ENCODE data around the gene PTH2R. TPM values are rescaled to one million over a fixed set of nuclear protein-coding genes. Genes with fewer than 3 reads are reported as not detected.
"Not testable (repeated sequence)": the region's sequence is repeated elsewhere in the genome, so short reads cannot be mapped to it uniquely, and the experiment has no call there.

Gene PTH2R
- total and polyA plus RNA-seq, 10 donors, result 0.10 to 0.92 (median 0.43) TPM; not detected in 1

- TF ChIP-seq, protein P1, sequence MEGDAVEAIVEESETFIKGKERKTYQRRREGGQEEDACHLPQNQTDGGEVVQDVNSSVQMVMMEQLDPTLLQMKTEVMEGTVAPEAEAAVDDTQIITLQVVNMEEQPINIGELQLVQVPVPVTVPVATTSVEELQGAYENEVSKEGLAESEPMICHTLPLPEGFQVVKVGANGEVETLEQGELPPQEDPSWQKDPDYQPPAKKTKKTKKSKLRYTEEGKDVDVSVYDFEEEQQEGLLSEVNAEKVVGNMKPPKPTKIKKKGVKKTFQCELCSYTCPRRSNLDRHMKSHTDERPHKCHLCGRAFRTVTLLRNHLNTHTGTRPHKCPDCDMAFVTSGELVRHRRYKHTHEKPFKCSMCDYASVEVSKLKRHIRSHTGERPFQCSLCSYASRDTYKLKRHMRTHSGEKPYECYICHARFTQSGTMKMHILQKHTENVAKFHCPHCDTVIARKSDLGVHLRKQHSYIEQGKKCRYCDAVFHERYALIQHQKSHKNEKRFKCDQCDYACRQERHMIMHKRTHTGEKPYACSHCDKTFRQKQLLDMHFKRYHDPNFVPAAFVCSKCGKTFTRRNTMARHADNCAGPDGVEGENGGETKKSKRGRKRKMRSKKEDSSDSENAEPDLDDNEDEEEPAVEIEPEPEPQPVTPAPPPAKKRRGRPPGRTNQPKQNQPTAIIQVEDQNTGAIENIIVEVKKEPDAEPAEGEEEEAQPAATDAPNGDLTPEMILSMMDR (IDR thresholded peaks at IDR 0.05 in 8 of 11, conservative IDR thresholded peaks at IDR 0.05 in 3 of 11), result no peak
- no peak for TF ChIP-seq POLR2A (IDR thresholded peaks at IDR 0.05)
- no peak for TF ChIP-seq POLR2AphosphoS5 (IDR thresholded peaks at IDR 0.05)
- H3K36me3 ChIP-seq, result no peaks in the 10 kb centered on the region
- H3K27me3 ChIP-seq (replicated peaks in 1 of 7), result no peaks in the 10 kb centered on the region
- peaks cover 0 to 29% (median 6%) of the 10 kb centered on the region in 8 donors for H3K9me3 ChIP-seq
- H3K4me1 ChIP-seq, result no peaks in the 10 kb centered on the region
- intact Hi-C loops (cut with DNase I; ENCODE audit: low total_unique reads), result no loop called here
- no peak overlapping the region for H3K4me3 ChIP-seq
- no peak for DNase-seq
- H3K27ac ChIP-seq, result no peak overlapping the region
Observed at GRCh38 chr2:208509586-208509985, 103.0 kb downstream of the PTH2R start.

- Histone ChIP-seq H3K36me3 (no peaks in the 10 kb centered on the region), H3K4me1 (no peaks in the 10 kb centered on the region), H3K27ac (no peak overlapping the region), H3K27me3 (replicated peaks in 1 of 7) (no peaks in the 10 kb centered on the region), H3K9me3 (peaks cover 0 to 39% (median 17%) of the 10 kb centered on the region in 8 donors), H3K4me3 (no peak overlapping the region)
- no peak for DNase-seq
- TF ChIP-seq, protein P1 (IDR thresholded peaks at IDR 0.05 in 8 of 11, conservative IDR thresholded peaks at IDR 0.05 in 3 of 11), result no peak
- TF ChIP-seq POLR2A (IDR thresholded peaks at IDR 0.05), result no peak
- TF ChIP-seq POLR2AphosphoS5 (IDR thresholded peaks at IDR 0.05), result no peak
- intact Hi-C loops (cut with DNase I; ENCODE audit: low total_unique reads), result no loop called here
- 72 to 82% (median 75%) methylated on average over 3 of the region's 3 CpGs for WGBS, 5 donors
Observed at GRCh38 chr2:208511016-208511415, 104.4 kb downstream of the PTH2R start.

GRCh38 chr2:208511573-208511972, 105.0 kb downstream of the PTH2R start:
- no peaks in the 10 kb centered on the region for H3K27me3 ChIP-seq (replicated peaks in 1 of 7)
- no peak for TF ChIP-seq POLR2AphosphoS5 (IDR thresholded peaks at IDR 0.05)
- no peak for TF ChIP-seq POLR2A (IDR thresholded peaks at IDR 0.05)
- TF ChIP-seq, protein P1 (IDR thresholded peaks at IDR 0.05 in 8 of 11, conservative IDR thresholded peaks at IDR 0.05 in 3 of 11), result no peak
- no peak overlapping the region for H3K27ac ChIP-seq
- H3K36me3 ChIP-seq, result no peaks in the 10 kb centered on the region
- H3K4me1 ChIP-seq, result no peaks in the 10 kb centered on the region
- H3K9me3 ChIP-seq, result peaks cover 0 to 40% (median 19%) of the 10 kb centered on the region in 8 donors
- WGBS, 5 donors, result 76 to 93% (median 85%) methylated on average over 1 of the region's 1 CpG
- intact Hi-C loops (cut with DNase I; ENCODE audit: low total_unique reads), result no loop called here
- no peak overlapping the region for H3K4me3 ChIP-seq
- DNase-seq, result no peak

DNA sequence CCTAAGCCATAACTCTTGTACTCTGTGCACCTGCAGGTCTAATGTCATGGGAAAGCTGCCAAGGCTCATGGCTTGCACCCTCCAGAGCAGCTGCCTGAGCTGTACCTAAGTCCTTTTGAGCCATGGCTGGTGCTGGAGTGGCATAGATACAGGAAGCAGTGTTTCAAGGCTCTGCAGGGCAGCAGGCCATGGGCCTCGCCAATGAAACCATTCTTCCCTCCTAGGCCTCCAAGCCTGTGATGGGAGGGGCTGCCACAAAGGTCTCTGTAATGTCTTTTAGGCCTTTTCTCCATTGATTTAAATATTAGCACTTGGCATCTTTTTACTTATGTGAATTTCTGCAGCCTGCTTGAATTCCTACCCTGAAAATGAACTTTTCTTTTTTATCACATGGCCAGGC, 108.5 kb downstream of the PTH2R start:
- Histone ChIP-seq H3K4me3 (no peak overlapping the region), H3K4me1 (no peaks in the 10 kb centered on the region), H3K27me3 (replicated peaks in 1 of 7) (no peaks in the 10 kb centered on the region), H3K36me3 (no peaks in the 10 kb centered on the region), H3K27ac (no peak overlapping the region), H3K9me3 (peaks cover 0 to 31% (median 18%) of the 10 kb centered on the region in 8 donors)
- TF ChIP-seq POLR2A (IDR thresholded peaks at IDR 0.05), result no peak
- TF ChIP-seq, protein P1 (IDR thresholded peaks at IDR 0.05 in 8 of 11, conservative IDR thresholded peaks at IDR 0.05 in 3 of 11), result no peak
- TF ChIP-seq POLR2AphosphoS5 (IDR thresholded peaks at IDR 0.05), result no peak
- intact Hi-C loops (cut with DNase I; ENCODE audit: low total_unique reads), result no loop called here
- 59 to 68% (median 67%) methylated on average over 1 of the region's 1 CpG for WGBS, 5 donors
- no peak for DNase-seq

GRCh38 chr2:208523069-208523468, 116.5 kb downstream of the PTH2R start:
- H3K4me3 ChIP-seq; H3K27me3 ChIP-seq (replicated peaks in 1 of 7); DNase-seq; H3K4me1 ChIP-seq; H3K36me3 ChIP-seq; intact Hi-C loops (cut with DNase I; ENCODE audit: low total_unique reads); H3K27ac ChIP-seq: not testable (repeated sequence)
- H3K9me3 ChIP-seq, result peaks cover 0 to 51% (median 18%) of the 10 kb centered on the region in 8 donors

DNA sequence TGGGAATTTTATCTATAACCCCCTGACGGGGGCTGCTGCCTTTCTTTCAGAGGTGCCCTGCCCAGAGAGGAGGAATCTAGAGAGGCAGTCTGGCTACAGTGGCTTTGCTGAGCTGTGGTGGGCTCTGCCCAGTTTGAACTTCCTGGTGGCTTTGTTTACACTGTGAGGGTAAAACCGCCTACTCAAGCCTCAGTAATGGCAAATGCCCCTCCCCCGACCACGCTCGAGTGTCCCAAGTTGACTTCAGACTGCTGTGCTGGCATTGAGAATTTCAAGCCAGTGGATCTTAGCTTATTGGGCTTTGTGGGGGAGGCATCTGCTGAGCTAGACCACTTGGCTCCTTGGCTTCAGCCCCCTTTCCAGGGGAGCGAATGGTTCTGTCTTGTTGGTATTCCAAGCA, 118.6 kb downstream of the PTH2R start:
- H3K4me1 ChIP-seq; H3K4me3 ChIP-seq; DNase-seq; H3K36me3 ChIP-seq; H3K27ac ChIP-seq; H3K27me3 ChIP-seq (replicated peaks in 1 of 7); intact Hi-C loops (cut with DNase I; ENCODE audit: low total_unique reads): not testable (repeated sequence)
- peaks cover 0 to 44% (median 16%) of the 10 kb centered on the region in 8 donors for H3K9me3 ChIP-seq
- 73 to 90% (median 78%) methylated on average over 4 to 6 of the region's 6 CpGs for WGBS, 5 donors
